ENCODE data around the gene HIPK1.
"Not testable (repeated sequence)": the region's sequence is repeated elsewhere in the genome, so short reads cannot be mapped to it uniquely, and the experiment has no call there.

Gene HIPK1

GRCh38 chr1:113946112-113946511, 17.0 kb downstream of the HIPK1 start:
- DNase-seq = no peak

GRCh38 chr1:113946678-113947387, 17.7 kb downstream of the HIPK1 start:
- peak; percentile 17 for DNase-seq

GRCh38 chr1:113947388-113948107, 18.4 kb downstream of the HIPK1 start:
- DNase-seq = no peak

GRCh38 chr1:113948151-113948550, 19.0 kb downstream of the HIPK1 start:
- not testable (repeated sequence) for DNase-seq

- no peak for DNase-seq
Measured at GRCh38 chr1:113949007-113949406, 19.9 kb downstream of the HIPK1 start.

- no peak for DNase-seq
Measured at GRCh38 chr1:113950908-113951307, 21.8 kb downstream of the HIPK1 start.

GRCh38 chr1:113951719-113952118, 22.6 kb downstream of the HIPK1 start:
- no peak for DNase-seq

- no peak for DNase-seq
Measured at GRCh38 chr1:113957984-113958383, 28.9 kb downstream of the HIPK1 start.

GRCh38 chr1:113958691-113959090, 29.6 kb downstream of the HIPK1 start:
- DNase-seq = no peak

GRCh38 chr1:113963281-113963906, 34.3 kb downstream of the HIPK1 start:
- DNase-seq = no peak

GRCh38 chr1:113965703-113966412, 36.7 kb downstream of the HIPK1 start:
- no peak for DNase-seq

GRCh38 chr1:113972954-113973353, 43.8 kb downstream of the HIPK1 start:
- no peak for DNase-seq

GRCh38 chr1:113975211-113975895, 46.2 kb downstream of the HIPK1 start:
- no peak for DNase-seq

GRCh38 chr1:113976609-113977278, 47.6 kb downstream of the HIPK1 start:
- no peak for DNase-seq

- DNase-seq = no peak
Measured at GRCh38 chr1:113977906-113978305, 48.8 kb downstream of the HIPK1 start.

- DNase-seq = peak; percentile 67
Measured at GRCh38 chr1:113978863-113979702, 50.0 kb downstream of the HIPK1 start, which contains the start of gene OLFML3. Gene OLFML3, plus strand, starts transcription at chr1:113979474. Its CDS starts 43 bp downstream, at chr1:113979517.

- no peak for DNase-seq
Measured at GRCh38 chr1:113980110-113980509, 51.0 kb downstream of the HIPK1 start.

GRCh38 chr1:113981962-113982931, 53.1 kb downstream of the HIPK1 start:
- no peak for DNase-seq

GRCh38 chr1:113982949-113983348, 53.8 kb downstream of the HIPK1 start:
- no peak for DNase-seq

- DNase-seq = no peak
Measured at GRCh38 chr1:113983391-113983790, 54.3 kb downstream of the HIPK1 start.
